KMS-11 (cell line): ENCODE data around the gene NT5DC3.

Experiments used
- H2AFZ ChIP-seq: fragments of 200-600 bp; sonication (generic); 2 replicates; pipeline ENCODE4 v1.6.1; 2016; ENCODE audit warnings: antibody characterized with exemption, mixed run types, low read depth
- H3K27ac ChIP-seq: fragments of 200-600 bp; sonication (generic); 2 replicates; pipeline ENCODE4 v1.6.1; 2016; ENCODE audit warnings: mild to moderate bottlenecking, mixed run types
- H3K27me3 ChIP-seq: fragments of 200-600 bp; sonication (generic); 2 replicates; pipeline ENCODE4 v1.6.1; 2017; ENCODE audit warnings: mild to moderate bottlenecking, low read depth, mixed run types, moderate library complexity; ENCODE audit not compliant: insufficient read depth
- H3K36me3 ChIP-seq: fragments of 200-600 bp; sonication (generic); 2 replicates; pipeline ENCODE4 v1.6.1; 2017; ENCODE audit warnings: mild to moderate bottlenecking, mixed run types; ENCODE audit not compliant: insufficient read depth
- H3K4me1 ChIP-seq: fragments of 200-600 bp; sonication (generic); 2 replicates; pipeline ENCODE4 v1.6.1; 2016; ENCODE audit warnings: mild to moderate bottlenecking, low read depth, mixed run types; ENCODE audit not compliant: poor library complexity, severe bottlenecking
- H3K4me2 ChIP-seq: fragments of 200-600 bp; sonication (generic); 2 replicates; pipeline ENCODE4 v1.7.0; 2016; ENCODE audit warnings: mild to moderate bottlenecking, mixed run types
- H3K4me3 ChIP-seq: fragments of 200-600 bp; sonication (generic); IDR thresholded peaks from 2 replicates; pipeline ENCODE4 v1.6.1; 2017; ENCODE audit warnings: low read depth, low read length, mixed read lengths; ENCODE audit not compliant: insufficient read depth
- H3K79me2 ChIP-seq: fragments of 200-600 bp; sonication (generic); 2 replicates; pipeline ENCODE4 v1.6.1; 2016; ENCODE audit warnings: low read depth, mixed run types; ENCODE audit not compliant: insufficient read depth
- H3K9ac ChIP-seq: fragments of 200-600 bp; sonication (generic); 2 replicates; pipeline ENCODE4 v1.6.1; 2016; ENCODE audit warnings: mild to moderate bottlenecking, mixed run types
- H4K20me1 ChIP-seq: fragments of 200-600 bp; sonication (generic); 2 replicates; pipeline ENCODE4 v1.6.1; 2016; ENCODE audit warnings: mild to moderate bottlenecking, mixed run types; ENCODE audit not compliant: insufficient read depth
- CTCF ChIP-seq: fragments of 200-600 bp; sonication (generic); conservative IDR thresholded peaks from 2 replicates; pipeline ENCODE4 v1.6.1; 2017; ENCODE audit warnings: low read depth, mild to moderate bottlenecking, antibody characterized with exemption, low read length, moderate library complexity, mixed read lengths

The NT5DC3 gene

GRCh38 chr12:103778781-103779180 is 62.3 kb downstream of the NT5DC3 start:
- Histone ChIP-seq H3K4me1 (no peaks in the 10 kb centered on the region), H3K27ac (no peak overlapping the region), H3K36me3 (no peaks in the 10 kb centered on the region), H3K79me2 (no peaks in the 10 kb centered on the region), H3K4me2 (no peak overlapping the region), H3K9ac (no peak overlapping the region), H4K20me1 (no peaks in the 10 kb centered on the region), H3K27me3 (no peaks in the 10 kb centered on the region), H2AFZ (no peak overlapping the region), H3K4me3 (no peak overlapping the region)
- no peak for TF ChIP-seq CTCF

GRCh38 chr12:103774977-103775560 is 66.0 kb downstream of the NT5DC3 start:
- no peak overlapping the region for H3K27ac ChIP-seq
- TF ChIP-seq CTCF: no peak
- no peaks in the 10 kb centered on the region for H3K36me3 ChIP-seq

GRCh38 chr12:103773109-103773910 is 67.7 kb downstream of the NT5DC3 start:
- TF ChIP-seq CTCF: no peak
- H3K4me2 ChIP-seq: no peak overlapping the region
- no peaks in the 10 kb centered on the region for H3K79me2 ChIP-seq
- no peaks in the 10 kb centered on the region for H3K36me3 ChIP-seq
- H3K4me3 ChIP-seq: no peak overlapping the region
- no peaks in the 10 kb centered on the region for H4K20me1 ChIP-seq
- H3K27me3 ChIP-seq: no peaks in the 10 kb centered on the region
- H3K27ac ChIP-seq: no peak overlapping the region
- H2AFZ ChIP-seq: no peak overlapping the region
- H3K4me1 ChIP-seq: no peaks in the 10 kb centered on the region
- H3K9ac ChIP-seq: no peak overlapping the region

More at GRCh38 chr12:103774977-103775560, 66.0 kb downstream of the NT5DC3 start:
- Histone ChIP-seq H3K4me1 (no peaks in the 10 kb centered on the region), H2AFZ (no peak overlapping the region), H3K79me2 (no peaks in the 10 kb centered on the region), H3K27me3 (no peaks in the 10 kb centered on the region), H4K20me1 (no peaks in the 10 kb centered on the region), H3K4me3 (no peak overlapping the region), H3K9ac (no peak overlapping the region), H3K4me2 (no peak overlapping the region)

- no peaks in the 10 kb centered on the region for H3K4me1 ChIP-seq
- no peaks in the 10 kb centered on the region for H3K27me3 ChIP-seq
- H3K9ac ChIP-seq: no peak overlapping the region
- H3K4me2 ChIP-seq: no peak overlapping the region
- H4K20me1 ChIP-seq: no peaks in the 10 kb centered on the region
- no peaks in the 10 kb centered on the region for H3K36me3 ChIP-seq
- no peak overlapping the region for H3K27ac ChIP-seq
- H2AFZ ChIP-seq: no peak overlapping the region
- no peaks in the 10 kb centered on the region for H3K79me2 ChIP-seq
- no peak for TF ChIP-seq CTCF
- no peak overlapping the region for H3K4me3 ChIP-seq
Measured at GRCh38 chr12:103772367-103773108, 68.5 kb downstream of the NT5DC3 start.
